Camera-type eye (tissue), 1 donor: Measurements from ENCODE around the gene SPATA31A1. TPM values are rescaled to one million over a fixed set of nuclear protein-coding genes. Genes with fewer than 3 reads are reported as not detected.

Experiments used
- total RNA-seq: library from RNA; depleted of rRNA; stranded (reverse); fragments of >200 nt; gene quantifications from one replicate; pipeline ENCODE4 v1.2.3, GENCODE V29; 2014

The SPATA31A1 gene
- not detected for total RNA-seq

DNA sequence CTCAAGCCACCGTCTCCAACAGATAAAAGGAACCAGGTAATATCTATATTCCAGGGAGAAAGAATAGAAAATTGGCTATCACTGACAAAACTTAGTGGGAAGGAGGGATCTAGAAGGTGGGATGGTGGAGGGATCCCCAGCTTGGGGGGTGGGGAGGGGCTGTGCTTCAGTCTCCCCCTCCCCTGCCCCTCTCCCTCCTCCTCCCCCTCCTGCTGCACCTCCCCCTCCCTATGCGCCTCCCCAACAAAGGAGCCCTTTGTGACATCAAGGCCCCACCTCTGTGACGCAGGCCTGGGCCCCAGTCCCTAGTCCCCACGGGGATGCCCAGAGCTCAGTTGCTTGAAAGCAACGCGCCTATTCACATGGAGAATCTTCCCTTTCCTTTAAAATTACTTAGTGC lies at the start of gene SPATA31A1:
SPATA31A1 (plus strand) TSS at position 301 of the 400 bp plus-strand sequence; CDS start at position 363, 62 bp downstream.

Other genes with a start within 250 kb of the SPATA31A1 start
- gene CNTNAP3, start 67.5 kb upstream of the SPATA31A1 start, total RNA-seq: 34.9 TPM